ENCODE data around the gene VEGFC. TPM values are rescaled to one million over a fixed set of nuclear protein-coding genes. Genes with fewer than 3 reads are reported as not detected.

VEGFC gene
- total RNA-seq, 1 experiment from 2014 or later: not detected

- Histone ChIP-seq H3K27me3 (replicated peaks; ENCODE audit: control insufficient read depth, insufficient read depth, low read length) (no peaks in the 10 kb centered on the region), H3K4me1 (no peaks in the 10 kb centered on the region), H3K36me3 (ENCODE audit: control insufficient read depth, insufficient read depth, low read length) (no peaks in the 10 kb centered on the region), H3K4me3 (ENCODE audit: low read depth, low read length) (no peak overlapping the region), H3K9me3 (no peaks in the 10 kb centered on the region)
- Mint-ChIP-seq H3K9me3 (ENCODE audit: unreplicated experiment) (no peaks in the 10 kb centered on the region), H3K36me3 (ENCODE audit: insufficient read depth, unreplicated experiment) (no peaks in the 10 kb centered on the region), H3K4me1 (ENCODE audit: low read depth, unreplicated experiment) (no peaks in the 10 kb centered on the region), H3K4me3 (ENCODE audit: unreplicated experiment) (no peak overlapping the region), H3K27ac (ENCODE audit: unreplicated experiment) (no peak overlapping the region), H3K27me3 (ENCODE audit: insufficient read depth, unreplicated experiment) (peaks cover 9% of the 10 kb centered on the region)
- DNase-seq: no peak
- ChIA-PET POLR2A (no interaction called here), CTCF (no interaction called here)
- TF ChIP-seq, protein P1, sequence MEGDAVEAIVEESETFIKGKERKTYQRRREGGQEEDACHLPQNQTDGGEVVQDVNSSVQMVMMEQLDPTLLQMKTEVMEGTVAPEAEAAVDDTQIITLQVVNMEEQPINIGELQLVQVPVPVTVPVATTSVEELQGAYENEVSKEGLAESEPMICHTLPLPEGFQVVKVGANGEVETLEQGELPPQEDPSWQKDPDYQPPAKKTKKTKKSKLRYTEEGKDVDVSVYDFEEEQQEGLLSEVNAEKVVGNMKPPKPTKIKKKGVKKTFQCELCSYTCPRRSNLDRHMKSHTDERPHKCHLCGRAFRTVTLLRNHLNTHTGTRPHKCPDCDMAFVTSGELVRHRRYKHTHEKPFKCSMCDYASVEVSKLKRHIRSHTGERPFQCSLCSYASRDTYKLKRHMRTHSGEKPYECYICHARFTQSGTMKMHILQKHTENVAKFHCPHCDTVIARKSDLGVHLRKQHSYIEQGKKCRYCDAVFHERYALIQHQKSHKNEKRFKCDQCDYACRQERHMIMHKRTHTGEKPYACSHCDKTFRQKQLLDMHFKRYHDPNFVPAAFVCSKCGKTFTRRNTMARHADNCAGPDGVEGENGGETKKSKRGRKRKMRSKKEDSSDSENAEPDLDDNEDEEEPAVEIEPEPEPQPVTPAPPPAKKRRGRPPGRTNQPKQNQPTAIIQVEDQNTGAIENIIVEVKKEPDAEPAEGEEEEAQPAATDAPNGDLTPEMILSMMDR (IDR thresholded peaks at IDR 0.05; ENCODE audit: insufficient read depth in 1 of 2, low read depth in 1 of 2, low read length in 1 of 2, severe bottlenecking in 1 of 2, unreplicated experiment in 1 of 2): no peak
- no TSS peak for BruUV-seq (replicated peaks)
- intact Hi-C loops (cut with micrococcal nuclease; ENCODE audit: unreplicated experiment): no loop called here
Observed at GRCh38 chr4:176680668-176681180, 112.0 kb downstream of the VEGFC start.

GRCh38 chr4:176676901-176677300, 115.8 kb downstream of the VEGFC start:
- no peak for DNase-seq
- Histone ChIP-seq H3K9me3 (no peaks in the 10 kb centered on the region), H3K27me3 (replicated peaks; ENCODE audit: control insufficient read depth, insufficient read depth, low read length) (no peaks in the 10 kb centered on the region), H3K36me3 (ENCODE audit: control insufficient read depth, insufficient read depth, low read length) (no peaks in the 10 kb centered on the region), H3K4me1 (no peaks in the 10 kb centered on the region), H3K4me3 (ENCODE audit: low read depth, low read length) (no peak overlapping the region)
- BruUV-seq (replicated peaks): no TSS peak
- no peaks in the 10 kb centered on the region for H3K4me1 Mint-ChIP-seq (ENCODE audit: low read depth, unreplicated experiment)
- ChIA-PET CTCF (no interaction called here), POLR2A (no interaction called here)
- no peaks in the 10 kb centered on the region for H3K36me3 Mint-ChIP-seq (ENCODE audit: insufficient read depth, unreplicated experiment)
- H3K27me3 Mint-ChIP-seq (ENCODE audit: insufficient read depth, unreplicated experiment): peaks cover 9% of the 10 kb centered on the region
- TF ChIP-seq, protein P1 (IDR thresholded peaks at IDR 0.05; ENCODE audit: insufficient read depth in 1 of 2, low read depth in 1 of 2, low read length in 1 of 2, severe bottlenecking in 1 of 2, unreplicated experiment in 1 of 2): no peak
- intact Hi-C loops (cut with micrococcal nuclease; ENCODE audit: unreplicated experiment): no loop called here
- no peaks in the 10 kb centered on the region for H3K9me3 Mint-ChIP-seq (ENCODE audit: unreplicated experiment)
- no peak overlapping the region for H3K4me3 Mint-ChIP-seq (ENCODE audit: unreplicated experiment)
- no peak overlapping the region for H3K27ac Mint-ChIP-seq (ENCODE audit: unreplicated experiment)

DNA sequence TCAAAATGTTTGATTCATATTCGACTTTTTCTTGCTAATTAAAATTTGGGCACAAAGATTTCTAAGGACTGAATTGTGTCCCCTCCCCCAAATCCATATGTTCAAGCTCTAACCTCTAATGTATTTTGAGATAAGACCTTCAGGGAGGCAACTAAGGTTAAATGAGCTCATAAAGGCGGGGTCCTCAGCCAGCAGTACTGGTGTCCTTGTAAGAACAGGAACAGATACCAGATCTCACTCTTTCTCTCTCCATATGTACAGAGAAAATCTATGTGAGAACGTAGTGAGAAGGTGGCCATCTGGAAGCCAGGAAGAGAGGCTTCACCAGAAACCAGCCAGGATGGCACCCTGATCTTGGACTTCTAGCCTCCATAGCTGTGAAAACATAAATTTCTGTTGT, 116.9 kb downstream of the VEGFC start:
- Histone ChIP-seq H3K36me3 (ENCODE audit: control insufficient read depth, insufficient read depth, low read length) (no peaks in the 10 kb centered on the region), H3K9me3 (no peaks in the 10 kb centered on the region), H3K27me3 (replicated peaks; ENCODE audit: control insufficient read depth, insufficient read depth, low read length) (no peaks in the 10 kb centered on the region), H3K4me3 (ENCODE audit: low read depth, low read length) (no peak overlapping the region), H3K4me1 (no peaks in the 10 kb centered on the region)
- intact Hi-C loops (cut with micrococcal nuclease; ENCODE audit: unreplicated experiment): no loop called here
- Mint-ChIP-seq H3K27ac (ENCODE audit: unreplicated experiment) (no peak overlapping the region), H3K4me3 (ENCODE audit: unreplicated experiment) (no peak overlapping the region), H3K27me3 (ENCODE audit: insufficient read depth, unreplicated experiment) (peaks cover 5% of the 10 kb centered on the region), H3K9me3 (ENCODE audit: unreplicated experiment) (no peaks in the 10 kb centered on the region), H3K36me3 (ENCODE audit: insufficient read depth, unreplicated experiment) (no peaks in the 10 kb centered on the region), H3K4me1 (ENCODE audit: low read depth, unreplicated experiment) (no peaks in the 10 kb centered on the region)
- CTCF ChIA-PET: no interaction called here
- POLR2A ChIA-PET: no interaction called here
- TF ChIP-seq, protein P1 (IDR thresholded peaks at IDR 0.05; ENCODE audit: insufficient read depth in 1 of 2, low read depth in 1 of 2, low read length in 1 of 2, severe bottlenecking in 1 of 2, unreplicated experiment in 1 of 2): no peak
- DNase-seq: no peak
- no TSS peak for BruUV-seq (replicated peaks)
